Measurements from ENCODE around the gene EYS.

Gene EYS

DNA sequence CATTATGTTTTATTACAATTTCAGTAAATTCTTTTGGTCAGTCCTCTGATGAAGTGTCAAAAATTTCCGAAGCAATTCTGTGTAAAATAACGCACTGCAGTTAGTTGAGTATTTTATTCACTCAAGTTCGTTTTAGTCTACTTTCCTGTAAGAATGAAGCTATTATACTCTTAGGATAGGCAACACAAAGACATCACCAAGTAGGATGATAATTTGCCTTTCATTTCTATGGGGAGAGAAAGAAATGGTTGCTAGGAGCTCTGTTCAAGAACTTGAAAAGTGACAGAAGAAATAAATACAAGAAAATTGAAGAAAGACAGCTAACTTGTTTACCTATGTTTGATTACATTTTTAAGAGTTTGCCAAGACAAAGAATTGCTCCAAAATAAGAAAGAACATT, 290.4 kb downstream of the EYS start:
- no peak for ATAC-seq
- TF ChIP-seq, protein P1, sequence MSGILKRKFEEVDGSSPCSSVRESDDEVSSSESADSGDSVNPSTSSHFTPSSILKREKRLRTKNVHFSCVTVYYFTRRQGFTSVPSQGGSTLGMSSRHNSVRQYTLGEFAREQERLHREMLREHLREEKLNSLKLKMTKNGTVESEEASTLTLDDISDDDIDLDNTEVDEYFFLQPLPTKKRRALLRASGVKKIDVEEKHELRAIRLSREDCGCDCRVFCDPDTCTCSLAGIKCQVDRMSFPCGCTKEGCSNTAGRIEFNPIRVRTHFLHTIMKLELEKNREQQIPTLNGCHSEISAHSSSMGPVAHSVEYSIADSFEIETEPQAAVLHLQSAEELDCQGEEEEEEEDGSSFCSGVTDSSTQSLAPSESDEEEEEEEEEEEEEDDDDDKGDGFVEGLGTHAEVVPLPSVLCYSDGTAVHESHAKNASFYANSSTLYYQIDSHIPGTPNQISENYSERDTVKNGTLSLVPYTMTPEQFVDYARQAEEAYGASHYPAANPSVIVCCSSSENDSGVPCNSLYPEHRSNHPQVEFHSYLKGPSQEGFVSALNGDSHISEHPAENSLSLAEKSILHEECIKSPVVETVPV (CRISPR knock-in tag; IDR thresholded peaks at IDR 0.05), result no peak
- TF ChIP-seq SNAI2 (CRISPR knock-in tag; IDR thresholded peaks at IDR 0.05) (no peak), ZNF8 (CRISPR knock-in tag; IDR thresholded peaks at IDR 0.05) (no peak), ZFP30 (CRISPR knock-in tag; IDR thresholded peaks at IDR 0.05) (no peak), ARNTL (CRISPR knock-in tag; IDR thresholded peaks at IDR 0.05; ENCODE audit: borderline replicate concordance, low read depth) (no peak), ZFP3 (CRISPR knock-in tag; IDR thresholded peaks at IDR 0.05) (no peak), TCF4 (CRISPR knock-in tag; IDR thresholded peaks at IDR 0.05; ENCODE audit: borderline replicate concordance) (no peak), ZC3H10 (CRISPR knock-in tag; IDR thresholded peaks at IDR 0.05) (no peak), ZNF70 (CRISPR knock-in tag; IDR thresholded peaks at IDR 0.05) (no peak), ISL1 (CRISPR knock-in tag; IDR thresholded peaks at IDR 0.05) (no peak)
- TF ChIP-seq, protein P2, sequence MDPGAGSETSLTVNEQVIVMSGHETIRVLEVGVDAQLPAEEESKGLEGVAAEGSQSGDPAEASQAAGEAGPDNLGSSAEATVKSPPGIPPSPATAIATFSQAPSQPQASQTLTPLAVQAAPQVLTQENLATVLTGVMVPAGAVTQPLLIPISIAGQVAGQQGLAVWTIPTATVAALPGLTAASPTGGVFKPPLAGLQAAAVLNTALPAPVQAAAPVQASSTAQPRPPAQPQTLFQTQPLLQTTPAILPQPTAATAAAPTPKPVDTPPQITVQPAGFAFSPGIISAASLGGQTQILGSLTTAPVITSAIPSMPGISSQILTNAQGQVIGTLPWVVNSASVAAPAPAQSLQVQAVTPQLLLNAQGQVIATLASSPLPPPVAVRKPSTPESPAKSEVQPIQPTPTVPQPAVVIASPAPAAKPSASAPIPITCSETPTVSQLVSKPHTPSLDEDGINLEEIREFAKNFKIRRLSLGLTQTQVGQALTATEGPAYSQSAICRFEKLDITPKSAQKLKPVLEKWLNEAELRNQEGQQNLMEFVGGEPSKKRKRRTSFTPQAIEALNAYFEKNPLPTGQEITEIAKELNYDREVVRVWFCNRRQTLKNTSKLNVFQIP (CRISPR knock-in tag; IDR thresholded peaks at IDR 0.05; ENCODE audit: borderline replicate concordance, low read depth), result no peak
- TF ChIP-seq, protein P3, sequence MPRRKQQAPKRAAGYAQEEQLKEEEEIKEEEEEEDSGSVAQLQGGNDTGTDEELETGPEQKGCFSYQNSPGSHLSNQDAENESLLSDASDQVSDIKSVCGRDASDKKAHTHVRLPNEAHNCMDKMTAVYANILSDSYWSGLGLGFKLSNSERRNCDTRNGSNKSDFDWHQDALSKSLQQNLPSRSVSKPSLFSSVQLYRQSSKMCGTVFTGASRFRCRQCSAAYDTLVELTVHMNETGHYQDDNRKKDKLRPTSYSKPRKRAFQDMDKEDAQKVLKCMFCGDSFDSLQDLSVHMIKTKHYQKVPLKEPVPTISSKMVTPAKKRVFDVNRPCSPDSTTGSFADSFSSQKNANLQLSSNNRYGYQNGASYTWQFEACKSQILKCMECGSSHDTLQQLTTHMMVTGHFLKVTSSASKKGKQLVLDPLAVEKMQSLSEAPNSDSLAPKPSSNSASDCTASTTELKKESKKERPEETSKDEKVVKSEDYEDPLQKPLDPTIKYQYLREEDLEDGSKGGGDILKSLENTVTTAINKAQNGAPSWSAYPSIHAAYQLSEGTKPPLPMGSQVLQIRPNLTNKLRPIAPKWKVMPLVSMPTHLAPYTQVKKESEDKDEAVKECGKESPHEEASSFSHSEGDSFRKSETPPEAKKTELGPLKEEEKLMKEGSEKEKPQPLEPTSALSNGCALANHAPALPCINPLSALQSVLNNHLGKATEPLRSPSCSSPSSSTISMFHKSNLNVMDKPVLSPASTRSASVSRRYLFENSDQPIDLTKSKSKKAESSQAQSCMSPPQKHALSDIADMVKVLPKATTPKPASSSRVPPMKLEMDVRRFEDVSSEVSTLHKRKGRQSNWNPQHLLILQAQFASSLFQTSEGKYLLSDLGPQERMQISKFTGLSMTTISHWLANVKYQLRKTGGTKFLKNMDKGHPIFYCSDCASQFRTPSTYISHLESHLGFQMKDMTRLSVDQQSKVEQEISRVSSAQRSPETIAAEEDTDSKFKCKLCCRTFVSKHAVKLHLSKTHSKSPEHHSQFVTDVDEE (CRISPR knock-in tag; IDR thresholded peaks at IDR 0.05), result no peak

DNA sequence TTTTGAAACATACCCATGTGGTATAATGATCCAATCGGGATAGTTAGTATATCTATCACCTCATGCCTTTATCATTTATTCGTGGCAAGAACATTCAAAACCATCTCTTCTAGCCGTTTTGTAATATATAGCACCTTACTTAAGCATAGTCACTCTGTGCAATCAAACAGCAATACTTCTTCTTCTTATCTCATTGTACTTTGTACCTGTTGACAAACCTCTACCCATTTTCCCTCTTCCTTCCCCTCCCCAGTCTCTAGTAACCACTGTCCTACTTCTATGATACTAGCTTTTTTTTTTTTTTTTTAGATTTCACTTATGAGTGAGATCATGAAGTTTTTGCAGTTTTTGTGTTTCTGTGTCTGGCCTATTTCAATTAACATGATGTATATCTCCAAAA, 296.7 kb downstream of the EYS start:
- no peak for ATAC-seq
- TF ChIP-seq, protein P4, sequence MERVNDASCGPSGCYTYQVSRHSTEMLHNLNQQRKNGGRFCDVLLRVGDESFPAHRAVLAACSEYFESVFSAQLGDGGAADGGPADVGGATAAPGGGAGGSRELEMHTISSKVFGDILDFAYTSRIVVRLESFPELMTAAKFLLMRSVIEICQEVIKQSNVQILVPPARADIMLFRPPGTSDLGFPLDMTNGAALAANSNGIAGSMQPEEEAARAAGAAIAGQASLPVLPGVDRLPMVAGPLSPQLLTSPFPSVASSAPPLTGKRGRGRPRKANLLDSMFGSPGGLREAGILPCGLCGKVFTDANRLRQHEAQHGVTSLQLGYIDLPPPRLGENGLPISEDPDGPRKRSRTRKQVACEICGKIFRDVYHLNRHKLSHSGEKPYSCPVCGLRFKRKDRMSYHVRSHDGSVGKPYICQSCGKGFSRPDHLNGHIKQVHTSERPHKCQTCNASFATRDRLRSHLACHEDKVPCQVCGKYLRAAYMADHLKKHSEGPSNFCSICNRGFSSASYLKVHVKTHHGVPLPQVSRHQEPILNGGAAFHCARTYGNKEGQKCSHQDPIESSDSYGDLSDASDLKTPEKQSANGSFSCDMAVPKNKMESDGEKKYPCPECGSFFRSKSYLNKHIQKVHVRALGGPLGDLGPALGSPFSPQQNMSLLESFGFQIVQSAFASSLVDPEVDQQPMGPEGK (CRISPR knock-in tag; IDR thresholded peaks at IDR 0.05; ENCODE audit: borderline replicate concordance), result no peak
- TF ChIP-seq ZNF70 (CRISPR knock-in tag; IDR thresholded peaks at IDR 0.05), result no peak

DNA sequence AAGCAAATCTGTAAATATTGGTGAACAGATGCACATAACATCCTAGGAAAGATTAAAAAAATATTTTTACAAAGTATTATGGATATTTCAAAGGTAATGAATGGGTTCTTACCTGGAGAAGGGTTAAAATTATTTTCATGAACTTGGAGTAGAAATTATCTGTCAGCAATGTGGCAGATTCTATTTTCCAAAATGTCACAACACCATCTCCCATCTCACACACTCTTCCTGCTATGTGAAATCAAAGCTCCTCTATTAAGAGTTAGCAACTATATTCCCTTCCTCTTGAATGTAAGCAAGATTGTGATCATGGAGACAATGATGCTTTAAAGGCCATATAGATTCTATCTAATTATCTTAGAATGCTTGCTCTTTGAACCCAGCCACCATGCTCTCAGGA, 304.5 kb downstream of the EYS start:
- TF ChIP-seq SNAI2 (CRISPR knock-in tag; IDR thresholded peaks at IDR 0.05) (no peak), ZNF8 (CRISPR knock-in tag; IDR thresholded peaks at IDR 0.05) (no peak), TOX (CRISPR knock-in tag; IDR thresholded peaks at IDR 0.05; ENCODE audit: borderline replicate concordance) (no peak)
- ATAC-seq, result no peak

DNA sequence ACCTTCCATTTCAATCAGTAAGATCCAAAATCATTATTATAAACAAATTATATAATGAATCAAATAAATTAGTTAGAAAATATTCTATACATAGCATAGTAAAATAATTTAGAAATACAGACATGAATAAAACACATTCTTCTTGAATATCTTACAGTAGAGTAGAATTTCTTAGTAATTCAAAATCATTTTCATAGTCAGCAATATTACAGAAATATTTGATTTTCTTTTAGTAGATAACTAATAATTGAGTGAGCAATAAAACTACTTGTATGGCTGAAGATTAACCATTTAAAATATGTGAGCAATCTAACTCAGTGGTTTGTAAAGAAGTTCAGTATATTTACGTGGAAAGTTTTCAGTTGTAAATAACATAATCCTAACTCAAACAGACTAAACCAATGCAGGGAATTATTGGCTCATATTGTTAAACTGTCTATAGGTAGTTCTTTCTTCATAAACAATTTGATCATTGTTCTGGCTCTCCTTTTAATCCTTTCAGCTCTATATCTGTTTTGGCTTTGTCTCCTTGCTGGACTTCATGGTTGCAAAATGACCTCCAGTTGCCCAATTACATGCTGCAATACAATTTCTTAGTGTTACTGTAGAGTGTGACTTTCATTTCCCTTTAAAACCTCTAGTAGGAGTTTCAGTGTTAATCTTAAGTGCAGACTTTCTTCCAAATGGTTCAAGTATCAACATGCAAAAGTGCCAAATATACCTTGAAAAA, 307.5 kb downstream of the EYS start:
- TF ChIP-seq ISL1 (CRISPR knock-in tag; IDR thresholded peaks at IDR 0.05), result no peak
- TF ChIP-seq BACH2 (CRISPR knock-in tag; IDR thresholded peaks at IDR 0.05; ENCODE audit: borderline replicate concordance), result no peak
- no peak for TF ChIP-seq GLIS3 (CRISPR knock-in tag; IDR thresholded peaks at IDR 0.05)
- TF ChIP-seq, protein P5, sequence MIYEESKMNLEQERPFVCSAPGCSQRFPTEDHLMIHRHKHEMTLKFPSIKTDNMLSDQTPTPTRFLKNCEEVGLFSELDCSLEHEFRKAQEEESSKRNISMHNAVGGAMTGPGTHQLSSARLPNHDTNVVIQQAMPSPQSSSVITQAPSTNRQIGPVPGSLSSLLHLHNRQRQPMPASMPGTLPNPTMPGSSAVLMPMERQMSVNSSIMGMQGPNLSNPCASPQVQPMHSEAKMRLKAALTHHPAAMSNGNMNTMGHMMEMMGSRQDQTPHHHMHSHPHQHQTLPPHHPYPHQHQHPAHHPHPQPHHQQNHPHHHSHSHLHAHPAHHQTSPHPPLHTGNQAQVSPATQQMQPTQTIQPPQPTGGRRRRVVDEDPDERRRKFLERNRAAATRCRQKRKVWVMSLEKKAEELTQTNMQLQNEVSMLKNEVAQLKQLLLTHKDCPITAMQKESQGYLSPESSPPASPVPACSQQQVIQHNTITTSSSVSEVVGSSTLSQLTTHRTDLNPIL (CRISPR knock-in tag; IDR thresholded peaks at IDR 0.05; ENCODE audit: low read depth), result no peak
- TF ChIP-seq TOX (CRISPR knock-in tag; IDR thresholded peaks at IDR 0.05; ENCODE audit: borderline replicate concordance), result no peak
- no peak for ATAC-seq

All from SK-N-SH treated with all-trans-retinoic acid at 6 μM for 48 hours (cell line).